Natural killer cell (primary cell): ENCODE measurements around the gene GLTPD2. TPM values are rescaled to one million over a fixed set of nuclear protein-coding genes. Genes with fewer than 3 reads are reported as not detected.

Source experiments
- ATAC-seq, 3 donors: fragments of 150-1000 bp in 2 of 3; fragments of 200-7000 bp in 1 of 3; cut with Tn5 transposase; 1 replicate in 1 of 3; 2 replicates in 2 of 3; pipeline ENCODE4 v1.10.0; 2021; ENCODE audit warnings: mild to moderate bottlenecking in 2 of 3, moderate library complexity in 2 of 3
- DNase-seq, 2 donors: peaks; one replicate each; pipeline versions ENCODE4 v3.0.0 to v3.0.0-alpha.2; 2013 to 2021; ENCODE audit warnings: mixed read lengths in 1 of 2
- H3K27ac ChIP-seq: one replicate; pipeline ENCODE4 v1.5.1; 2013; ENCODE audit warnings: mild to moderate bottlenecking, low read length
- H3K27me3 ChIP-seq: one replicate; pipeline ENCODE4 v1.6.1; 2013; ENCODE audit warnings: low read length; ENCODE audit not compliant: control insufficient read depth, insufficient read depth
- H3K36me3 ChIP-seq: one replicate; pipeline ENCODE4 v1.6.1; 2013; ENCODE audit warnings: low read length; ENCODE audit not compliant: control insufficient read depth, insufficient read depth
- H3K4me1 ChIP-seq: one replicate; pipeline ENCODE4 v1.6.1; 2013; ENCODE audit warnings: low read length; ENCODE audit not compliant: control insufficient read depth, insufficient read depth
- H3K4me3 ChIP-seq: one replicate; pipeline ENCODE4 v1.5.1; 2013; ENCODE audit warnings: low read length
- H3K9me3 ChIP-seq: one replicate; pipeline ENCODE4 v1.6.1; 2013; ENCODE audit warnings: low read length; ENCODE audit not compliant: control insufficient read depth, insufficient read depth
- H3K27ac Mint-ChIP-seq, 2 donors: one replicate each; pipeline ENCODE4 v1.8.0; 2022; ENCODE audit warnings: mild to moderate bottlenecking in 2 of 2, mixed read lengths in 2 of 2, moderate library complexity in 1 of 2
- H3K27me3 Mint-ChIP-seq, 2 donors: one replicate each; pipeline ENCODE4 v1.8.0; 2022; ENCODE audit warnings: low read depth in 2 of 2, mixed read lengths in 2 of 2
- H3K36me3 Mint-ChIP-seq: one replicate; pipeline ENCODE4 v1.8.0; 2022; ENCODE audit warnings: mixed read lengths
- H3K4me1 Mint-ChIP-seq, 2 donors: one replicate each; pipeline ENCODE4 v1.8.0; 2022; ENCODE audit warnings: mixed read lengths in 2 of 2
- H3K4me3 Mint-ChIP-seq: one replicate; pipeline ENCODE4 v1.8.0; 2022; ENCODE audit warnings: mild to moderate bottlenecking, moderate library complexity, mixed read lengths
- H3K9me3 Mint-ChIP-seq, 2 donors: one replicate each; pipeline ENCODE4 v1.8.0; 2022; ENCODE audit warnings: mixed read lengths in 2 of 2
- WGBS: methylation state at CpG from one replicate; pipeline ENCODE4 v1.1.7; 2013; ENCODE audit warnings: missing lambda C conversion rate; ENCODE audit not compliant: insufficient coverage; 5-methylcytosine and 5-hydroxymethylcytosine counted together
- intact Hi-C: fragments of 100-400 bp; cut with micrococcal nuclease; formaldehyde crosslinking; loops from one replicate; pipeline ENCODE4 v1.14.2; 2022
- total RNA-seq, 4 donors: library from RNA; stranded (reverse); fragments of 120-200 nt in 1 of 4; gene quantifications; one replicate each; pipeline versions ENCODE4 v1.2.3 to v1.2.4, GENCODE V29; 2013 to 2022
- TF ChIP-seq, protein P1 (sequence below): fragments of 200-600 bp; IDR thresholded peaks from one replicate; pipeline ENCODE4 v1.8.0; 2022; ENCODE audit warnings: antibody characterized with exemption

GLTPD2 gene
- not detected for total RNA-seq
- total RNA-seq (2013) = 0.16 TPM

DNA sequence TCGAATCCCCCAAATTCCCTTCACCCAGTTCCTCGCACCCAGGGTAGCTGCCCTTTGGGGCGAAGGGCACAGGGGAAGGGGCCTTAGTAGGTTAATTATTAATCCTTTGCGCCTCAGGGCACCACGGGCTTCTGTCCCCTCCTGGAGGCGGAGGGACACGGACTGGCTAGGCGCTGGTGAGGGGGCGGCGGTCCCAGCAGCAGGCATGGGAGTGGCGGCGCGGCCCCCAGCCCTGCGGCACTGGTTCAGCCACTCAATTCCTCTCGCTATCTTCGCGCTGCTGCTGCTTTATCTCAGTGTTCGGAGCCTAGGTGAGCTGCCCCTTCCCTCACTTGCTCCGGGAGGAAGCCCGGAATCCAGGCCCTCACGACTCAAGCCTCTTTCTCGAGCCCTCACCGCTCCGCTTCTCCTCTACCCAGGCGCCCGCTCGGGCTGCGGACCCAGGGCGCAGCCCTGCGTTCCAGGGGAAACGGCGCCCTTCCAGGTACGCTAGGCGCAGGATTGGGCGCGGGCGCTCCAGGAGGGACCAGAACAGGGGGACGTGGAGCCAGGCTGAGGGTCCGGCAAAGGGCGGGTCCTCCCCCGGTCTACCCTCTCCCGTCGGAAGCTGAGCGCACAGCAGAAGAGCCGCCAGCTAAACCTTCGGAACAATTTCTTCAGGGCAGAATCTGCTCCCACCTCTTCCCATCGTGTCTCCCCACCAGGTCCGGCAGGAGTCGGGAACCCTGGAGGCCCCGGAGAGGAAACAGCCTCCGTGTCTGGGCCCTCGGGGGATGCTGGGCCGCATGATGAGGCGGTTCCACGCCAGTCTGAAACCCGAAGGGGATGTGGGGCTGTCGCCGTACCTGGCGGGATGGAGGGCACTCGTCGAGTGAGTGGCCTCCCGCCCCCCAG is at the start of gene GLTPD2:
Gene GLTPD2, plus strand, starts transcription at position 158 of the 894 bp plus-strand sequence. Its CDS starts 48 bp downstream, at position 206.
- H3K27me3 ChIP-seq = peaks cover 30% of the 10 kb centered on the region
- H3K4me3 ChIP-seq = peak within 1 kb of the TSS; percentile 49
- Mint-ChIP-seq H3K27me3 (peaks cover 25% of the 10 kb centered on the region in 2 donors), H3K4me3 (peak within 1 kb of the TSS; percentile 83), H3K36me3 (no peaks in the 10 kb centered on the region), H3K4me1 (peaks cover 13 to 16% of the 10 kb centered on the region in 2 donors), H3K9me3 (no peaks in the 10 kb centered on the region), H3K27ac (peak within 1 kb of the TSS; percentile 85)
- H3K9me3 ChIP-seq = no peaks in the 10 kb centered on the region
- no peak for ATAC-seq
- WGBS = 35% methylated on average over 61 of the region's 62 CpGs
- DNase-seq = no peak
- no peaks in the 10 kb centered on the region for H3K36me3 ChIP-seq
- intact Hi-C loops = no loop called here
- TF ChIP-seq, protein P1, sequence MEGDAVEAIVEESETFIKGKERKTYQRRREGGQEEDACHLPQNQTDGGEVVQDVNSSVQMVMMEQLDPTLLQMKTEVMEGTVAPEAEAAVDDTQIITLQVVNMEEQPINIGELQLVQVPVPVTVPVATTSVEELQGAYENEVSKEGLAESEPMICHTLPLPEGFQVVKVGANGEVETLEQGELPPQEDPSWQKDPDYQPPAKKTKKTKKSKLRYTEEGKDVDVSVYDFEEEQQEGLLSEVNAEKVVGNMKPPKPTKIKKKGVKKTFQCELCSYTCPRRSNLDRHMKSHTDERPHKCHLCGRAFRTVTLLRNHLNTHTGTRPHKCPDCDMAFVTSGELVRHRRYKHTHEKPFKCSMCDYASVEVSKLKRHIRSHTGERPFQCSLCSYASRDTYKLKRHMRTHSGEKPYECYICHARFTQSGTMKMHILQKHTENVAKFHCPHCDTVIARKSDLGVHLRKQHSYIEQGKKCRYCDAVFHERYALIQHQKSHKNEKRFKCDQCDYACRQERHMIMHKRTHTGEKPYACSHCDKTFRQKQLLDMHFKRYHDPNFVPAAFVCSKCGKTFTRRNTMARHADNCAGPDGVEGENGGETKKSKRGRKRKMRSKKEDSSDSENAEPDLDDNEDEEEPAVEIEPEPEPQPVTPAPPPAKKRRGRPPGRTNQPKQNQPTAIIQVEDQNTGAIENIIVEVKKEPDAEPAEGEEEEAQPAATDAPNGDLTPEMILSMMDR = no peak
- peak within 1 kb of the TSS; percentile 21 for H3K27ac ChIP-seq
- peaks cover 35% of the 10 kb centered on the region for H3K4me1 ChIP-seq

DNA sequence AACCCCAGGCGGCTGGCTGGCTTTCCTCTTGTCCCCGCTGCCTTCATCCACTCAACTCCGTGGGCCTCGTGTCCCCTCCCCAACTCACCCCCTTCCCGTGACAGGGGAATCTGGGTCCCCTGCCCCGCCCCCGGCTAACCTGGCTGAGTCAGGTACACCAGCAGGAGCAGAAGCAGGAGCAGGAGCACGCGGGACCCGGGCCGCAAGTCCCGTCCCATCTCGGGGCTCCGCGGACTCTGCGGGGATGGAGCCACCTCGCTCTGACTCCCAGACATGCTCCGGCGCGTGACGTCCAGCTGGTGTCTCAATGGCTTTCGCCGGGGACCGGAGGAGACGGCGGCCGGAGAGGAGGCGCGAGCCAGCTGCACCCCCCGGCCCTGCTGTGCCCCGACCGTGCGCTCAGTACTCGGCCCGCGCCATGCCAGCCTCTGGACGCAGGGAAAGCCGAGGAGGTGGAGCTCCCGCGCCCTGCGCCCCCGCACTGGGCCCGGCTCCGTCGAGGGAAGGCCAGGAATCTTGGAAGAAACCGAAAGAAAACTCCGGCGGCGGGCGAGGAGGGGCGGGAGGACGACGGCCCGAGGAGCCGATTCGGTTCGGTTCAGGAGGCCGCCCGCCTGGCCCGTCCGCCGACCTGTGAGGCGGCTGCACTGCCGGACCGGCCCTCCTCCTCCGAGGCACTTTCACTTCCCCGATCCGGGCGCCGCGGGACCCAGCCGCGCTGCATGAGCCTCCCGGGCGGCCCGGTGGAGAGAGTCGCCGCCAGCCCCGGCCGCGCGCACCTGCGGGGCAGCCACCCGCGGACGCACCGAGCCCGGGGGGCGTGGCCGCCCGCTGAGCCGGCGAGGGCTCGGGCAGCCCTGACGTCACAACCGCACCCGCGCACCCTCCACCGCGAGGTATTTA is 49.4 kb upstream of the GLTPD2 start, which contains the start of the genes CXCL16 and ZMYND15:
Gene CXCL16, minus strand, starts transcription at position 807 of the 903 bp plus-strand sequence. Its CDS starts 589 bp downstream, at position 218.
Gene ZMYND15, plus strand, starts transcription at position 712 of the 903 bp plus-strand sequence. CDS start 716 bp downstream, outside the sequence.
- Histone ChIP-seq H3K27me3 (peaks cover 16% of the 10 kb centered on the region), H3K27ac (no peak within 1 kb of the TSS), H3K9me3 (no peaks in the 10 kb centered on the region), H3K36me3 (no peaks in the 10 kb centered on the region), H3K4me1 (peaks cover 20% of the 10 kb centered on the region), H3K4me3 (peak within 1 kb of the TSS; percentile 55)
- peak within 1 kb of the TSS; percentile 89 for H3K4me3 Mint-ChIP-seq
- H3K36me3 Mint-ChIP-seq = no peaks in the 10 kb centered on the region
- WGBS = under 1% methylated on average over 100 of the region's 100 CpGs
- TF ChIP-seq, protein P1 = no peak
- peaks cover 18 to 44% of the 10 kb centered on the region in 2 donors for H3K27me3 Mint-ChIP-seq
- H3K27ac Mint-ChIP-seq = peak within 1 kb of the TSS; percentile 18 to 81
- no peaks in the 10 kb centered on the region for H3K9me3 Mint-ChIP-seq
- intact Hi-C loops = no loop called here
- peak; percentile 70 to 78 (median 77) for ATAC-seq
- peak; percentile 51 to 84 for DNase-seq
- peaks cover 16 to 23% of the 10 kb centered on the region in 2 donors for H3K4me1 Mint-ChIP-seq

DNA sequence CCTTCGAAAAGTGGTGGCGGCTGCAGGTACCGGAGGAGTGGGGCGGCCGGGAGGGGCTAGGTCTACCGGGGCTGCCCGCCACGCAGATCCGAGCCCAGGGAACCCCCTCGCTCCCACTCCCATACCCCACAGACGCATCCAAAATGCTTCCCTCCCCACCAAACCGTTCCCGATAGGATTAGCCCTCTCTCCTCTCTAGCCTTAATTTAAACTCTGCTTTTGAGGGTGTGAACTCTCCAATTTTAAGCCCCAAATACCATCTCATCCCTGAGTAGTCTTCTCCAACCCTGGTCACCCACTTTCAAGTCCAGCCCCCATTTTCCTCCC is 48.8 kb upstream of the GLTPD2 start:
- Mint-ChIP-seq H3K27ac (peak overlapping the region in 1 of 2 donors; percentile 81), H3K9me3 (no peaks in the 10 kb centered on the region), H3K4me1 (peaks cover 16 to 26% of the 10 kb centered on the region in 2 donors), H3K36me3 (no peaks in the 10 kb centered on the region), H3K4me3 (peak overlapping the region; percentile 89), H3K27me3 (peaks cover 18 to 47% of the 10 kb centered on the region in 2 donors)
- H3K36me3 ChIP-seq = no peaks in the 10 kb centered on the region
- DNase-seq = no peak
- TF ChIP-seq, protein P1 = no peak
- ATAC-seq = no peak
- H3K27ac ChIP-seq = no peak overlapping the region
- peaks cover 19% of the 10 kb centered on the region for H3K27me3 ChIP-seq
- intact Hi-C loops = no loop called here
- WGBS = 19% methylated on average over 13 of the region's 13 CpGs
- no peaks in the 10 kb centered on the region for H3K9me3 ChIP-seq
- peak overlapping the region; percentile 41 for H3K4me3 ChIP-seq
- peaks cover 23% of the 10 kb centered on the region for H3K4me1 ChIP-seq
